Measurements from ENCODE around the gene GSG1L2.
A peak's percentile ranks its signal among the peaks of the same experiment; 100 is the strongest.

GSG1L2 gene

GRCh38 chr17:9824797-9825338, 3.0 kb upstream of the GSG1L2 start:
- no peak for DNase-seq (ENCODE audit: low read depth)

GRCh38 chr17:9824094-9824493, 2.2 kb upstream of the GSG1L2 start:
- no peak for DNase-seq (ENCODE audit: low read depth)

GRCh38 chr17:9820448-9820847, 1.4 kb downstream of the GSG1L2 start:
- no peak for DNase-seq (ENCODE audit: low read depth)

GRCh38 chr17:9818760-9819159, 3.1 kb downstream of the GSG1L2 start:
- DNase-seq (ENCODE audit: low read depth), result no peak

- no peak for DNase-seq (ENCODE audit: low read depth)
Observed at GRCh38 chr17:9817086-9817485, 4.8 kb downstream of the GSG1L2 start.

GRCh38 chr17:9816472-9816871, 5.4 kb downstream of the GSG1L2 start:
- DNase-seq (ENCODE audit: low read depth), result no peak

GRCh38 chr17:9814337-9814945, 7.4 kb downstream of the GSG1L2 start:
- DNase-seq (ENCODE audit: low read depth), result no peak

GRCh38 chr17:9813166-9813565, 8.7 kb downstream of the GSG1L2 start:
- no peak for DNase-seq (ENCODE audit: low read depth)

- DNase-seq (ENCODE audit: low read depth), result no peak
Observed at GRCh38 chr17:9811537-9811936, 10.3 kb downstream of the GSG1L2 start.

GRCh38 chr17:9811086-9811485, 10.8 kb downstream of the GSG1L2 start:
- no peak for DNase-seq (ENCODE audit: low read depth)

- DNase-seq (ENCODE audit: low read depth), result no peak
Observed at GRCh38 chr17:9810100-9810949, 11.6 kb downstream of the GSG1L2 start.

- no peak for DNase-seq (ENCODE audit: low read depth)
Observed at GRCh38 chr17:9809409-9809808, 12.5 kb downstream of the GSG1L2 start.

GRCh38 chr17:9806699-9807098, 15.2 kb downstream of the GSG1L2 start:
- DNase-seq (ENCODE audit: low read depth), result no peak

- no peak for DNase-seq (ENCODE audit: low read depth)
Observed at GRCh38 chr17:9805769-9806168, 16.1 kb downstream of the GSG1L2 start.

GRCh38 chr17:9802697-9803096, 19.2 kb downstream of the GSG1L2 start:
- no peak for DNase-seq (ENCODE audit: low read depth)

- peak; percentile 19 for DNase-seq (ENCODE audit: low read depth)
Observed at GRCh38 chr17:9802294-9802693, 19.6 kb downstream of the GSG1L2 start.

GRCh38 chr17:9801505-9801904, 20.4 kb downstream of the GSG1L2 start:
- DNase-seq (ENCODE audit: low read depth), result no peak

- DNase-seq (ENCODE audit: low read depth), result no peak
Observed at GRCh38 chr17:9798724-9799123, 23.2 kb downstream of the GSG1L2 start.

- no peak for DNase-seq (ENCODE audit: low read depth)
Observed at GRCh38 chr17:9798008-9798407, 23.9 kb downstream of the GSG1L2 start.

- DNase-seq (ENCODE audit: low read depth), result no peak
Observed at GRCh38 chr17:9792181-9792840, 29.6 kb downstream of the GSG1L2 start.

GRCh38 chr17:9790889-9791876, 30.7 kb downstream of the GSG1L2 start, which contains the start of gene DHRS7C:
Gene DHRS7C (minus strand): TSS chr17:9791592. CDS start chr17:9791284, 308 bp downstream.
- no peak for DNase-seq (ENCODE audit: low read depth)
